ENCODE data around the gene CPEB4.

DNA sequence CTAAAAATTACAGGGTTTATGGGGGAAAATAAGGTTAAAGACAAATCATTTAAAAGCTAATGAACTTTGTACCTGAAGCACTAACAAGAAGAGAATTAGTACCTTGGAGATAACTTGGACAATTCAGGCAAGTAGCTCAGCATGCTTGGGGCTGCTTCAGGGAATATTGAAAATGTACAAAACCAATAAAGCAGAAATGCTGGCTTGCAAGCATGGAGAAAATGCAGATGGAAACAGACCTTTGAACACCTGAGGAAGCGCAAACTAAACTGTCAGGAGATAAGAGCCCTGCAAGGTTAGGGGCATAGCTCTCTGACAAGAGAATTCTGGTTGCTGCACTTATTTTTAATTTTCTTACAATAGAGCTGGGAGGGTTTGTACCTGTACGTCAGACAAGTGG is 58.2 kb downstream of the CPEB4 start:
- no peak for TF ChIP-seq POLR2AphosphoS5 (IDR thresholded peaks at IDR 0.05)
- TF ChIP-seq, protein P1, sequence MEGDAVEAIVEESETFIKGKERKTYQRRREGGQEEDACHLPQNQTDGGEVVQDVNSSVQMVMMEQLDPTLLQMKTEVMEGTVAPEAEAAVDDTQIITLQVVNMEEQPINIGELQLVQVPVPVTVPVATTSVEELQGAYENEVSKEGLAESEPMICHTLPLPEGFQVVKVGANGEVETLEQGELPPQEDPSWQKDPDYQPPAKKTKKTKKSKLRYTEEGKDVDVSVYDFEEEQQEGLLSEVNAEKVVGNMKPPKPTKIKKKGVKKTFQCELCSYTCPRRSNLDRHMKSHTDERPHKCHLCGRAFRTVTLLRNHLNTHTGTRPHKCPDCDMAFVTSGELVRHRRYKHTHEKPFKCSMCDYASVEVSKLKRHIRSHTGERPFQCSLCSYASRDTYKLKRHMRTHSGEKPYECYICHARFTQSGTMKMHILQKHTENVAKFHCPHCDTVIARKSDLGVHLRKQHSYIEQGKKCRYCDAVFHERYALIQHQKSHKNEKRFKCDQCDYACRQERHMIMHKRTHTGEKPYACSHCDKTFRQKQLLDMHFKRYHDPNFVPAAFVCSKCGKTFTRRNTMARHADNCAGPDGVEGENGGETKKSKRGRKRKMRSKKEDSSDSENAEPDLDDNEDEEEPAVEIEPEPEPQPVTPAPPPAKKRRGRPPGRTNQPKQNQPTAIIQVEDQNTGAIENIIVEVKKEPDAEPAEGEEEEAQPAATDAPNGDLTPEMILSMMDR (IDR thresholded peaks at IDR 0.05), result no peak
- no peak for TF ChIP-seq POLR2A (IDR thresholded peaks at IDR 0.05)
- no peak for TF ChIP-seq EP300 (IDR thresholded peaks at IDR 0.05)
